KMS-11 (cell line): ENCODE data around the gene PTH2R.
"Not testable (repeated sequence)": the region's sequence is repeated elsewhere in the genome, so short reads cannot be mapped to it uniquely, and the experiment has no call there.

Experiments used
- H2AFZ ChIP-seq: fragments of 200-600 bp; sonication (generic); 2 replicates; pipeline ENCODE4 v1.6.1; 2016; ENCODE audit warnings: antibody characterized with exemption, mixed run types, low read depth
- H3K27ac ChIP-seq: fragments of 200-600 bp; sonication (generic); 2 replicates; pipeline ENCODE4 v1.6.1; 2016; ENCODE audit warnings: mild to moderate bottlenecking, mixed run types
- H3K27me3 ChIP-seq: fragments of 200-600 bp; sonication (generic); 2 replicates; pipeline ENCODE4 v1.6.1; 2017; ENCODE audit warnings: mild to moderate bottlenecking, low read depth, mixed run types, moderate library complexity; ENCODE audit not compliant: insufficient read depth
- H3K36me3 ChIP-seq: fragments of 200-600 bp; sonication (generic); 2 replicates; pipeline ENCODE4 v1.6.1; 2017; ENCODE audit warnings: mild to moderate bottlenecking, mixed run types; ENCODE audit not compliant: insufficient read depth
- H3K4me1 ChIP-seq: fragments of 200-600 bp; sonication (generic); 2 replicates; pipeline ENCODE4 v1.6.1; 2016; ENCODE audit warnings: mild to moderate bottlenecking, low read depth, mixed run types; ENCODE audit not compliant: poor library complexity, severe bottlenecking
- H3K4me2 ChIP-seq: fragments of 200-600 bp; sonication (generic); 2 replicates; pipeline ENCODE4 v1.7.0; 2016; ENCODE audit warnings: mild to moderate bottlenecking, mixed run types
- H3K4me3 ChIP-seq: fragments of 200-600 bp; sonication (generic); IDR thresholded peaks from 2 replicates; pipeline ENCODE4 v1.6.1; 2017; ENCODE audit warnings: low read depth, low read length, mixed read lengths; ENCODE audit not compliant: insufficient read depth
- H3K79me2 ChIP-seq: fragments of 200-600 bp; sonication (generic); 2 replicates; pipeline ENCODE4 v1.6.1; 2016; ENCODE audit warnings: low read depth, mixed run types; ENCODE audit not compliant: insufficient read depth
- H3K9ac ChIP-seq: fragments of 200-600 bp; sonication (generic); 2 replicates; pipeline ENCODE4 v1.6.1; 2016; ENCODE audit warnings: mild to moderate bottlenecking, mixed run types
- H4K20me1 ChIP-seq: fragments of 200-600 bp; sonication (generic); 2 replicates; pipeline ENCODE4 v1.6.1; 2016; ENCODE audit warnings: mild to moderate bottlenecking, mixed run types; ENCODE audit not compliant: insufficient read depth
- CTCF ChIP-seq: fragments of 200-600 bp; sonication (generic); conservative IDR thresholded peaks from 2 replicates; pipeline ENCODE4 v1.6.1; 2017; ENCODE audit warnings: low read depth, mild to moderate bottlenecking, antibody characterized with exemption, low read length, moderate library complexity, mixed read lengths

Gene PTH2R

GRCh38 chr2:208426412-208427045, 19.9 kb downstream of the PTH2R start:
- Histone ChIP-seq H3K79me2 (no peaks in the 10 kb centered on the region), H3K36me3 (no peaks in the 10 kb centered on the region), H3K9ac (no peak overlapping the region), H3K27ac (no peak overlapping the region), H3K4me3 (no peak overlapping the region), H3K4me2 (no peak overlapping the region), H3K27me3 (no peaks in the 10 kb centered on the region), H3K4me1 (no peaks in the 10 kb centered on the region), H4K20me1 (no peaks in the 10 kb centered on the region), H2AFZ (no peak overlapping the region)
- no peak for TF ChIP-seq CTCF

GRCh38 chr2:208437755-208438154, 31.2 kb downstream of the PTH2R start:
- no peaks in the 10 kb centered on the region for H4K20me1 ChIP-seq
- H3K36me3 ChIP-seq: no peaks in the 10 kb centered on the region
- no peak overlapping the region for H3K9ac ChIP-seq
- no peak for TF ChIP-seq CTCF
- H2AFZ ChIP-seq: no peak overlapping the region
- no peak overlapping the region for H3K4me2 ChIP-seq
- no peaks in the 10 kb centered on the region for H3K4me1 ChIP-seq
- H3K27me3 ChIP-seq: no peaks in the 10 kb centered on the region
- H3K79me2 ChIP-seq: no peaks in the 10 kb centered on the region
- no peak overlapping the region for H3K27ac ChIP-seq
- H3K4me3 ChIP-seq: no peak overlapping the region

GRCh38 chr2:208440716-208441115, 34.1 kb downstream of the PTH2R start:
- Histone ChIP-seq H3K36me3 (no peaks in the 10 kb centered on the region), H3K4me2 (no peak overlapping the region), H3K9ac (no peak overlapping the region), H3K79me2 (no peaks in the 10 kb centered on the region), H2AFZ (no peak overlapping the region), H3K27ac (no peak overlapping the region), H3K27me3 (no peaks in the 10 kb centered on the region), H4K20me1 (no peaks in the 10 kb centered on the region), H3K4me1 (no peaks in the 10 kb centered on the region), H3K4me3 (no peak overlapping the region)
- no peak for TF ChIP-seq CTCF

- H3K4me2 ChIP-seq: no peak overlapping the region
- H3K79me2 ChIP-seq: no peaks in the 10 kb centered on the region
- no peaks in the 10 kb centered on the region for H4K20me1 ChIP-seq
- H3K4me1 ChIP-seq: no peaks in the 10 kb centered on the region
- H3K27ac ChIP-seq: no peak overlapping the region
- no peaks in the 10 kb centered on the region for H3K27me3 ChIP-seq
- no peak overlapping the region for H2AFZ ChIP-seq
- no peaks in the 10 kb centered on the region for H3K36me3 ChIP-seq
- H3K4me3 ChIP-seq: no peak overlapping the region
- no peak for TF ChIP-seq CTCF
- H3K9ac ChIP-seq: no peak overlapping the region
Observed at GRCh38 chr2:208441951-208442350, 35.4 kb downstream of the PTH2R start.

- not testable (repeated sequence) for H3K4me1 ChIP-seq, H2AFZ ChIP-seq, H3K27ac ChIP-seq, H3K27me3 ChIP-seq, H3K9ac ChIP-seq, H4K20me1 ChIP-seq, H3K4me3 ChIP-seq, H3K36me3 ChIP-seq, H3K4me2 ChIP-seq, H3K79me2 ChIP-seq
Observed at GRCh38 chr2:208447447-208447846, 40.9 kb downstream of the PTH2R start.
